ENCODE results near the gene C5orf15.

Gene C5orf15

GRCh38 chr5:133943475-133943817 is 25.0 kb downstream of the C5orf15 start:
- Histone ChIP-seq H4K20me1 (ENCODE audit: insufficient read depth, low read length) (no peaks in the 10 kb centered on the region), H3K4me2 (ENCODE audit: low read length) (no peak overlapping the region), H3K27ac (ENCODE audit: low read depth, low read length, poor library complexity, severe bottlenecking) (no peak overlapping the region), H3K9ac (ENCODE audit: low read length) (no peak overlapping the region), H3K79me2 (ENCODE audit: insufficient read depth, low read length) (no peaks in the 10 kb centered on the region), H3F3A (ENCODE audit: insufficient read depth, low read length) (no peaks in the 10 kb centered on the region), H3K4me1 (ENCODE audit: insufficient read depth, low read length, severe bottlenecking) (no peaks in the 10 kb centered on the region), H3K9me3 (ENCODE audit: low read length) (no peaks in the 10 kb centered on the region), H2AFZ (ENCODE audit: low read length) (no peak overlapping the region), H3K4me3 (ENCODE audit: low read depth, low read length, poor library complexity, severe bottlenecking) (no peak overlapping the region), H3K27me3 (ENCODE audit: insufficient read depth, low read length) (no peaks in the 10 kb centered on the region), H3K9me2 (ENCODE audit: low read depth, low read length) (no peaks in the 10 kb centered on the region), H3K36me3 (ENCODE audit: insufficient read depth, low read length) (no peaks in the 10 kb centered on the region)
- TF ChIP-seq EZH2 (IDR thresholded peaks at IDR 0.05; ENCODE audit: borderline replicate concordance, low read length): no peak
- no peak for TF ChIP-seq CTCF (IDR thresholded peaks at IDR 0.05; ENCODE audit: low read length)

- Histone ChIP-seq H3K9me2 (ENCODE audit: low read depth, low read length) (no peaks in the 10 kb centered on the region), H3F3A (ENCODE audit: insufficient read depth, low read length) (no peaks in the 10 kb centered on the region), H3K27me3 (ENCODE audit: insufficient read depth, low read length) (no peaks in the 10 kb centered on the region), H3K9me3 (ENCODE audit: low read length) (no peaks in the 10 kb centered on the region), H3K4me2 (ENCODE audit: low read length) (no peak overlapping the region), H3K36me3 (ENCODE audit: insufficient read depth, low read length) (no peaks in the 10 kb centered on the region), H3K9ac (ENCODE audit: low read length) (no peak overlapping the region), H3K27ac (ENCODE audit: low read depth, low read length, poor library complexity, severe bottlenecking) (no peak overlapping the region), H3K4me3 (ENCODE audit: low read depth, low read length, poor library complexity, severe bottlenecking) (no peak overlapping the region), H3K4me1 (ENCODE audit: insufficient read depth, low read length, severe bottlenecking) (no peaks in the 10 kb centered on the region), H3K79me2 (ENCODE audit: insufficient read depth, low read length) (no peaks in the 10 kb centered on the region), H2AFZ (ENCODE audit: low read length) (no peak overlapping the region), H4K20me1 (ENCODE audit: insufficient read depth, low read length) (no peaks in the 10 kb centered on the region)
- TF ChIP-seq EZH2 (IDR thresholded peaks at IDR 0.05; ENCODE audit: borderline replicate concordance, low read length): no peak
- TF ChIP-seq CTCF (IDR thresholded peaks at IDR 0.05; ENCODE audit: low read length): no peak
Observed at GRCh38 chr5:133942614-133943474, 25.6 kb downstream of the C5orf15 start.

GRCh38 chr5:133941456-133942196 is 26.8 kb downstream of the C5orf15 start:
- H3K9ac ChIP-seq (ENCODE audit: low read length): no peak overlapping the region
- H3K9me3 ChIP-seq (ENCODE audit: low read length): no peaks in the 10 kb centered on the region
- H3K9me2 ChIP-seq (ENCODE audit: low read depth, low read length): no peaks in the 10 kb centered on the region
- H3K4me2 ChIP-seq (ENCODE audit: low read length): no peak overlapping the region
- H4K20me1 ChIP-seq (ENCODE audit: insufficient read depth, low read length): no peaks in the 10 kb centered on the region
- H3K27me3 ChIP-seq (ENCODE audit: insufficient read depth, low read length): no peaks in the 10 kb centered on the region
- no peaks in the 10 kb centered on the region for H3K36me3 ChIP-seq (ENCODE audit: insufficient read depth, low read length)
- H3K79me2 ChIP-seq (ENCODE audit: insufficient read depth, low read length): no peaks in the 10 kb centered on the region
- no peak overlapping the region for H2AFZ ChIP-seq (ENCODE audit: low read length)
- no peaks in the 10 kb centered on the region for H3F3A ChIP-seq (ENCODE audit: insufficient read depth, low read length)
- no peak overlapping the region for H3K27ac ChIP-seq (ENCODE audit: low read depth, low read length, poor library complexity, severe bottlenecking)
- H3K4me3 ChIP-seq (ENCODE audit: low read depth, low read length, poor library complexity, severe bottlenecking): no peak overlapping the region
- no peaks in the 10 kb centered on the region for H3K4me1 ChIP-seq (ENCODE audit: insufficient read depth, low read length, severe bottlenecking)
- TF ChIP-seq CTCF (IDR thresholded peaks at IDR 0.05; ENCODE audit: low read length) (no peak), EZH2 (IDR thresholded peaks at IDR 0.05; ENCODE audit: borderline replicate concordance, low read length) (no peak)

All from OCI-LY1 (cell line).